OCI-LY1 (cell line): ENCODE data around the gene SCFD1.

Experiments
- H2AFZ ChIP-seq: fragments of 200-600 bp; sonication (generic), shearing (Covaris generic); 2 replicates; pipeline ENCODE4 v1.6.0; 2014; ENCODE audit warnings: antibody characterized with exemption, mild to moderate bottlenecking, low read length
- H3F3A ChIP-seq: fragments of 200-600 bp; sonication (generic), shearing (Covaris generic); 2 replicates; pipeline ENCODE4 v1.6.0; 2014; ENCODE audit warnings: mild to moderate bottlenecking, antibody characterized with exemption, low read length, moderate library complexity; ENCODE audit not compliant: insufficient read depth
- H3K27ac ChIP-seq: fragments of 200-600 bp; sonication (generic); 2 replicates; pipeline ENCODE4 v1.5.1; 2014; ENCODE audit warnings: low read length, mixed run types, mild to moderate bottlenecking, low read depth; ENCODE audit not compliant: poor library complexity, severe bottlenecking
- H3K27me3 ChIP-seq: fragments of 200-600 bp; sonication (generic); 2 replicates; pipeline ENCODE4 v1.6.0; 2014; ENCODE audit warnings: antibody characterized with exemption, mild to moderate bottlenecking, low read length, moderate library complexity; ENCODE audit not compliant: insufficient read depth
- H3K36me3 ChIP-seq: fragments of 200-600 bp; sonication (generic); 2 replicates; pipeline ENCODE4 v1.6.1; 2014; ENCODE audit warnings: mild to moderate bottlenecking, antibody characterized with exemption, low read length, moderate library complexity, mixed read lengths; ENCODE audit not compliant: insufficient read depth
- H3K4me1 ChIP-seq: fragments of 200-600 bp; sonication (generic); 2 replicates; pipeline ENCODE4 v1.5.1; 2014; ENCODE audit warnings: mild to moderate bottlenecking, low read length, moderate library complexity; ENCODE audit not compliant: insufficient read depth, severe bottlenecking
- H3K4me2 ChIP-seq: fragments of 200-600 bp; sonication (generic), shearing (Covaris generic); 2 replicates; pipeline ENCODE4 v1.6.1; 2014; ENCODE audit warnings: low read length
- H3K4me3 ChIP-seq: fragments of 200-600 bp; sonication (generic); 2 replicates; pipeline ENCODE4 v1.5.1; 2014; ENCODE audit warnings: low read length, low read depth, mild to moderate bottlenecking, mixed read lengths; ENCODE audit not compliant: poor library complexity, severe bottlenecking
- H3K79me2 ChIP-seq: fragments of 200-600 bp; shearing (Covaris generic); 2 replicates; pipeline ENCODE4 v1.6.1; 2016; ENCODE audit warnings: mixed run types, low read length, mixed read lengths; ENCODE audit not compliant: insufficient read depth
- H3K9ac ChIP-seq: fragments of 200-600 bp; sonication (generic), shearing (Covaris generic); 2 replicates; pipeline ENCODE4 v1.6.1; 2014; ENCODE audit warnings: mild to moderate bottlenecking, low read length, mixed read lengths
- H3K9me2 ChIP-seq: fragments of 200-600 bp; sonication (generic), shearing (Covaris generic); 2 replicates; pipeline ENCODE4 v1.6.1; 2014; ENCODE audit warnings: low read depth, mild to moderate bottlenecking, low read length, mixed read lengths
- H3K9me3 ChIP-seq: fragments of 200-600 bp; shearing (Covaris generic); 2 replicates; pipeline ENCODE4 v1.6.1; 2014; ENCODE audit warnings: low read length, mixed read lengths
- H4K20me1 ChIP-seq: fragments of 200-600 bp; sonication (generic), shearing (Covaris generic); 2 replicates; pipeline ENCODE4 v1.6.0; 2016; ENCODE audit warnings: mild to moderate bottlenecking, low read length; ENCODE audit not compliant: insufficient read depth
- EZH2 ChIP-seq: fragments of 200-600 bp; sonication (generic), shearing (Covaris generic); IDR thresholded peaks from 2 replicates; pipeline ENCODE4 v1.8.0; 2017; ENCODE audit warnings: borderline replicate concordance, mixed run types, mild to moderate bottlenecking, antibody characterized with exemption, low read length, moderate library complexity, mixed read lengths
- TF ChIP-seq, protein P1 (sequence below): fragments of 200-600 bp; sonication (generic), shearing (Covaris generic); IDR thresholded peaks from 2 replicates; pipeline ENCODE4 v1.5.1; 2017; ENCODE audit warnings: mild to moderate bottlenecking, antibody characterized with exemption, low read length, moderate library complexity, mixed read lengths

Gene SCFD1

DNA sequence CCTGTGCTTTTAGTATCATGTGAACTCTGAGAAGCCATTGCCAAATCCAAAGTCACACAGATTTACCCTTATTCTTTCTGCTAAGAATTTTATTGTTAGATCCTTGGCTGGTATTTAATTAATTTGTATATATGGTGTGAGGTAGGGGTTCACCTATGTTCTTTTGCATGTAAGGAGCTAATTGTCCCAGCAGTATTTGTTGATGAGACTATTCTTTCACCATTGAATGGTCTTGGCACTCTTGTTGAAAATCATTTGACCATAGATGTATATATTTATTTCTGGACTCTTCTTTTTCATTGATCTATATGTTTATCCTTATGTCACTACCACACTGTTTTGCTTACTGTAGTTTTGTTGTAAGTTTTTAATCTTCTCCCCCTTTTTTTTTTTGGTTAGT, 36.9 kb upstream of the SCFD1 start:
- Histone ChIP-seq H3F3A (no peaks in the 10 kb centered on the region), H3K27me3 (no peaks in the 10 kb centered on the region), H3K4me2 (no peak overlapping the region), H4K20me1 (no peaks in the 10 kb centered on the region), H3K27ac (no peak overlapping the region), H3K4me1 (no peaks in the 10 kb centered on the region), H3K9me3 (peaks cover 10% of the 10 kb centered on the region), H3K4me3 (no peak overlapping the region), H3K9ac (no peak overlapping the region), H3K9me2 (no peaks in the 10 kb centered on the region), H2AFZ (no peak overlapping the region), H3K79me2 (peaks cover 63% of the 10 kb centered on the region), H3K36me3 (peaks cover 90% of the 10 kb centered on the region)
- no peak for TF ChIP-seq EZH2
- TF ChIP-seq, protein P1, sequence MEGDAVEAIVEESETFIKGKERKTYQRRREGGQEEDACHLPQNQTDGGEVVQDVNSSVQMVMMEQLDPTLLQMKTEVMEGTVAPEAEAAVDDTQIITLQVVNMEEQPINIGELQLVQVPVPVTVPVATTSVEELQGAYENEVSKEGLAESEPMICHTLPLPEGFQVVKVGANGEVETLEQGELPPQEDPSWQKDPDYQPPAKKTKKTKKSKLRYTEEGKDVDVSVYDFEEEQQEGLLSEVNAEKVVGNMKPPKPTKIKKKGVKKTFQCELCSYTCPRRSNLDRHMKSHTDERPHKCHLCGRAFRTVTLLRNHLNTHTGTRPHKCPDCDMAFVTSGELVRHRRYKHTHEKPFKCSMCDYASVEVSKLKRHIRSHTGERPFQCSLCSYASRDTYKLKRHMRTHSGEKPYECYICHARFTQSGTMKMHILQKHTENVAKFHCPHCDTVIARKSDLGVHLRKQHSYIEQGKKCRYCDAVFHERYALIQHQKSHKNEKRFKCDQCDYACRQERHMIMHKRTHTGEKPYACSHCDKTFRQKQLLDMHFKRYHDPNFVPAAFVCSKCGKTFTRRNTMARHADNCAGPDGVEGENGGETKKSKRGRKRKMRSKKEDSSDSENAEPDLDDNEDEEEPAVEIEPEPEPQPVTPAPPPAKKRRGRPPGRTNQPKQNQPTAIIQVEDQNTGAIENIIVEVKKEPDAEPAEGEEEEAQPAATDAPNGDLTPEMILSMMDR = no peak

DNA sequence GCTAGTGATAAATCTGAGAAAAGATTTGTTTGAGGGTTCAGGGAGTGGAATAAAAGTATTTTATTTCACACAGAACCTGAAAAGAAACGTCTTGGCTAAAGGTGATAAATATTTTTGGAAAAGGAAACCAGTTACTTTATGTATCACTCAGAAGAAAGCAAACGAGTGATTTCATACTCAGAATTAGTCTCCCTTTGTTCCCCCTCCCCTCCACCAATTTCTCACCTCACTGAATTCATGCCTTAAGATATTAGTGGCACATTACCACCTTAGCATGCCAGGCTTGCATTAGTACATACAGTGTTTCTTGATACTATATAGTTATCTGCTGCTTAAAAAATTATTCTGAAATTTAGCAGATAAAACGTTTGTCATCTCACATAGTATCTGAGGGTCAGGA, 35.0 kb upstream of the SCFD1 start:
- Histone ChIP-seq H3K4me1 (no peaks in the 10 kb centered on the region), H3K4me2 (no peak overlapping the region), H3K27me3 (no peaks in the 10 kb centered on the region), H3K9me3 (peaks cover 10% of the 10 kb centered on the region), H3K9ac (no peak overlapping the region), H2AFZ (no peak overlapping the region), H3K27ac (no peak overlapping the region), H3K79me2 (peaks cover 47% of the 10 kb centered on the region), H3K9me2 (no peaks in the 10 kb centered on the region), H4K20me1 (no peaks in the 10 kb centered on the region), H3K4me3 (no peak overlapping the region), H3K36me3 (peaks cover 92% of the 10 kb centered on the region), H3F3A (no peaks in the 10 kb centered on the region)
- no peak for TF ChIP-seq EZH2
- TF ChIP-seq, protein P1 = no peak

DNA sequence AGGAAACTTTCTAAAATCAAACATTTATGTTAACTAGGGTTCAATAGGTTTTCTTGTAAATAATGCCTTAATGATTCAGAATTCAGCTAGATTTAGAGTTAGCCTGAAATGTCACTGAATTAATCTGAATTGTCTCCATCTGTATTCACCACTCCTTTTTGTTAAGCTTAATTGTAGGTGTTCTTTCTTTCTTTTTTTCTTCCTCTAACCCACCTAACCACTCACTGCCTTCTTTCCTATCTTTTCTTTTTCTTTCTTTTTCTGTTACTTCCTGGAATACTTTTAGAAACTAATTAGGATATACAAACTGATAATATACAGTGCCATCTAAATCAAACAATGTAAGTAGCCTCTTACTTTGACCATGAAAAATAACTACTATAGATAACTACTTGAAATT, 33.2 kb upstream of the SCFD1 start:
- H2AFZ ChIP-seq = no peak overlapping the region
- H3K9me2 ChIP-seq = no peaks in the 10 kb centered on the region
- H4K20me1 ChIP-seq = no peaks in the 10 kb centered on the region
- H3K36me3 ChIP-seq = peaks cover 90% of the 10 kb centered on the region
- peaks cover 30% of the 10 kb centered on the region for H3K79me2 ChIP-seq
- no peak for TF ChIP-seq EZH2
- TF ChIP-seq, protein P1 = no peak
- H3K9ac ChIP-seq = no peak overlapping the region
- no peak overlapping the region for H3K4me3 ChIP-seq
- no peaks in the 10 kb centered on the region for H3K27me3 ChIP-seq
- no peak overlapping the region for H3K27ac ChIP-seq
- peaks cover 10% of the 10 kb centered on the region for H3K9me3 ChIP-seq
- no peaks in the 10 kb centered on the region for H3F3A ChIP-seq
- H3K4me1 ChIP-seq = no peaks in the 10 kb centered on the region
- no peak overlapping the region for H3K4me2 ChIP-seq
